Esophagus muscularis mucosa (tissue), 4 donors: ENCODE results near the gene MAPK11. TPM values are rescaled to one million over a fixed set of nuclear protein-coding genes. Genes with fewer than 3 reads are reported as not detected.

Experiments used
- DNase-seq: peaks from one replicate; pipeline ENCODE4 v3.0.0-alpha.2; 2017; ENCODE audit errors: extremely low spot score
- H3K27ac ChIP-seq, 4 donors: fragments of 200-600 bp; sonication (generic); replicated peaks in 1 of 4; 1 replicate in 3 of 4; 2 replicates in 1 of 4; pipeline ENCODE4 v1.5.1; 2016 to 2019; ENCODE audit warnings: mild to moderate bottlenecking in 1 of 4
- H3K27me3 ChIP-seq, 4 donors: fragments of 200-600 bp; sonication (generic); one replicate each; pipeline versions ENCODE4 v1.5.1 to v1.6.0; 2016 to 2019
- H3K36me3 ChIP-seq, 4 donors: fragments of 200-600 bp; sonication (generic); one replicate each; pipeline ENCODE4 v1.5.1; 2016 to 2019
- H3K4me1 ChIP-seq, 4 donors: fragments of 200-600 bp; sonication (generic); one replicate each; pipeline ENCODE4 v1.5.1; 2016 to 2019
- H3K4me3 ChIP-seq, 4 donors: fragments of 200-600 bp; sonication (generic); 1 replicate in 2 of 4; 2 replicates in 2 of 4; pipeline ENCODE4 v1.5.1; 2016 to 2019; ENCODE audit warnings: mild to moderate bottlenecking in 4 of 4, moderate library complexity in 1 of 4
- H3K9me3 ChIP-seq, 4 donors: fragments of 200-600 bp; sonication (generic); 1 replicate in 3 of 4; 2 replicates in 1 of 4; pipeline ENCODE4 v1.5.1; 2016 to 2019
- EP300 ChIP-seq: sonication (generic); formaldehyde crosslinking; IDR thresholded peaks from one replicate; pipeline ENCODE4 v1.6.1; 2017; ENCODE audit warnings: antibody characterized with exemption
- POLR2A ChIP-seq: fragments of 450-650 bp; IDR thresholded peaks from one replicate; pipeline ENCODE4 v1.6.1; 2017; ENCODE audit warnings: antibody characterized with exemption, moderate library complexity, mild to moderate bottlenecking, low read depth
- POLR2AphosphoS5 ChIP-seq, 2 donors: sonication (generic); formaldehyde crosslinking; IDR thresholded peaks; one replicate each; pipeline ENCODE4 v1.6.1; 2017; ENCODE audit warnings: antibody characterized with exemption in 2 of 2
- WGBS: methylation state at CpG from one replicate; pipeline ENCODE4 v1.1.5; 2018; 5-methylcytosine and 5-hydroxymethylcytosine counted together
- intact Hi-C: fragments of 100-400 bp; cut with DNase I; formaldehyde crosslinking; loops from one replicate; pipeline ENCODE4 v1.15.1; 2023
- total RNA-seq, 4 donors: library from RNA; depleted of rRNA; stranded (reverse); fragments of >200 nt; gene quantifications; one replicate each; pipeline versions ENCODE4 v1.1.0 to v1.2.1, GENCODE V29; 2016
- TF ChIP-seq, protein P1 (sequence below), 3 experiments: fragments of 200-600 bp in 2 of 3; fragments of 450-650 bp in 1 of 3; sonication (generic) in 2 of 3; IDR thresholded peaks; one replicate each; pipeline ENCODE4 v1.5.1; 2017 to 2019; ENCODE audit warnings: antibody characterized with exemption in 3 of 3, mild to moderate bottlenecking in 2 of 3, moderate library complexity in 1 of 3

MAPK11 gene
- total RNA-seq, 4 donors from 2014 or later, result 3.7 to 12.5 (median 10.1) TPM

DNA sequence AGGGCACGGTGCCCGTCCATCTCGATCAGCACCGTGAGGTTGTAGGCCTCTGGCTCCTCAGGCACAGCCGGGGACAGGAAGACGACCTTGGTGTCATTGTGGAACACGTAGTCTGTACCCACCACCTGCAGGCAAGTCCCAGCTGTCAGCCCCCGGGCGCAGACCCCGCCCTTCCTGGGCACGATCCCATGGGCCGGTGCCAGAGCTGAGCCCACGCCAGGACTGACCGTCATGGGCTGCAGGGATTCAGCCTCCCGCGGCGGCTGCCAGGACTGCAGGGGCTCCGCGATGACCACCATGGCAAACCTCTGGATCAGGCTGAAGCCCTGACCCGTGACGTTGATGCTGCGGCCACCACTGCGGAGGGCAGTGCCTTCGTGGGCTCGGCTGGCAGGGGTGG is 11.8 kb upstream of the MAPK11 start:
- Histone ChIP-seq H3K4me3 (no peak overlapping the region), H3K36me3 (peaks cover 90 to 96% (median 96%) of the 10 kb centered on the region in 4 donors), H3K4me1 (peaks cover 10 to 13% (median 11%) of the 10 kb centered on the region in 4 donors), H3K27ac (peak overlapping the region in 2 of 4 donors; percentile 18 to 50), H3K9me3 (no peaks in the 10 kb centered on the region), H3K27me3 (no peaks in the 10 kb centered on the region)
- DNase-seq, result no peak
- TF ChIP-seq, protein P1, sequence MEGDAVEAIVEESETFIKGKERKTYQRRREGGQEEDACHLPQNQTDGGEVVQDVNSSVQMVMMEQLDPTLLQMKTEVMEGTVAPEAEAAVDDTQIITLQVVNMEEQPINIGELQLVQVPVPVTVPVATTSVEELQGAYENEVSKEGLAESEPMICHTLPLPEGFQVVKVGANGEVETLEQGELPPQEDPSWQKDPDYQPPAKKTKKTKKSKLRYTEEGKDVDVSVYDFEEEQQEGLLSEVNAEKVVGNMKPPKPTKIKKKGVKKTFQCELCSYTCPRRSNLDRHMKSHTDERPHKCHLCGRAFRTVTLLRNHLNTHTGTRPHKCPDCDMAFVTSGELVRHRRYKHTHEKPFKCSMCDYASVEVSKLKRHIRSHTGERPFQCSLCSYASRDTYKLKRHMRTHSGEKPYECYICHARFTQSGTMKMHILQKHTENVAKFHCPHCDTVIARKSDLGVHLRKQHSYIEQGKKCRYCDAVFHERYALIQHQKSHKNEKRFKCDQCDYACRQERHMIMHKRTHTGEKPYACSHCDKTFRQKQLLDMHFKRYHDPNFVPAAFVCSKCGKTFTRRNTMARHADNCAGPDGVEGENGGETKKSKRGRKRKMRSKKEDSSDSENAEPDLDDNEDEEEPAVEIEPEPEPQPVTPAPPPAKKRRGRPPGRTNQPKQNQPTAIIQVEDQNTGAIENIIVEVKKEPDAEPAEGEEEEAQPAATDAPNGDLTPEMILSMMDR (IDR thresholded peaks at IDR 0.05), result no peak
- TF ChIP-seq POLR2AphosphoS5 (IDR thresholded peaks at IDR 0.05), result no peak
- TF ChIP-seq POLR2A, result no peak
- TF ChIP-seq EP300, result no peak
- intact Hi-C loops, result no loop called here
- WGBS, result 76% methylated on average over 5 of the region's 25 CpGs

DNA sequence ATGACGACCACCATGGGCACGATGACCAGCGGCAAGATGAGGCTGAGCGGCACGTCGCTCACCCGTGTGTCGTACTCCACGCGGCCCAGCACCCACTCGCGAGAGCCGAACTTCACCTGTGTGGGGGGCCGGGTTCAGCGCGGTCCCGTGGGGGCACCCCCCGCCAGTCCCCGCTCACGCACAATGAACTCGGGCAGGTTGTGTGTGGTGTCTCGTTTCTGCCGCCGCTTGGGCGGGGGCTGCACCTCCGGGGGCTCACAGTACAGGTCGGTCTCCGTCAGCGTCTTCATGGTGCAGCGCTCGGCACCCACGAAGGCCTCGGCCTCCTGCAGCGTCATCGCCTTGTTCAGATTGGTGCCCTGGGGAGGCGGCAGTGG is 11.2 kb upstream of the MAPK11 start:
- Histone ChIP-seq H3K9me3 (no peaks in the 10 kb centered on the region), H3K27ac (no peak overlapping the region), H3K4me3 (no peak overlapping the region), H3K27me3 (no peaks in the 10 kb centered on the region), H3K36me3 (peaks cover 87 to 96% (median 96%) of the 10 kb centered on the region in 4 donors), H3K4me1 (peaks cover 10 to 16% (median 12%) of the 10 kb centered on the region in 4 donors)
- 94% methylated on average over 35 of the region's 36 CpGs for WGBS
- intact Hi-C loops, result no loop called here
- no peak for DNase-seq
- TF ChIP-seq POLR2A (no peak), POLR2AphosphoS5 (IDR thresholded peaks at IDR 0.05) (no peak), EP300 (no peak)
- TF ChIP-seq, protein P1 (IDR thresholded peaks at IDR 0.05), result no peak

DNA sequence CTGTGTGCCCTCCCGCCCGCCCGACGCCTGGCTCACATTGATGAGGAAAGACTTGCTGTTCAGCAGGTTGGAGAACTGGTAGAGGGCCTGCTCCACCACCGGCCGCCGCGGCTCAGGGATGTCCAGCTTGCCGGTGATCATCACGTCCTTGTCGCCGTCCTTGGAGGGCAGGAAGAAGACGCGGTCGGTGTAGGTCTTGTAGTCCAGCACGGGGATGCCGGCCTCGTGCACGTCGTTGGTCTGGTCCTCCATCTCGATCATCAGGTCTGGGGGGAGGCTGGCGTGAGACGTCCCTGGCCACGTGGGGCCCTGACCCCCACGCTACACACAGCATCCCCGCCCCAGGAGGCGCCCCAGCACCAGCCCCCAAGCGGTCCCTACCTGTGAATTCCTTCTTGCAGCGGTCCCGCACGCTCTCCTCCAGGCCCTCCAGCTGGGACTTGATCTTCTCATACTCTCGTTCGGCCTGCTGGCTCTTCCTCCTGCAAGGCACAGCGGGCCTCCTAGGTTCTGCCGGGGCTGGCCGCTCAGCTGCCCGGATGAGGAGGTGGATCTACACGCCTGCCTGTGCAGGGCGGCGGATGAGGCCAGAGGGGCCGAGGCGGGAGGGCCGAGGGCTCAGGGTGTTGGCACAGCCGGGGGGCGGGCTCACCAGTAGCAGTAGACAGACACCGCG is 10.7 kb upstream of the MAPK11 start:
- peaks cover 10 to 21% (median 15%) of the 10 kb centered on the region in 4 donors for H3K4me1 ChIP-seq
- WGBS, result 94% methylated on average over 47 of the region's 47 CpGs
- no peak overlapping the region for H3K27ac ChIP-seq
- H3K9me3 ChIP-seq, result no peaks in the 10 kb centered on the region
- peaks cover 82 to 96% (median 96%) of the 10 kb centered on the region in 4 donors for H3K36me3 ChIP-seq
- no peak overlapping the region for H3K4me3 ChIP-seq
- TF ChIP-seq POLR2AphosphoS5 (IDR thresholded peaks at IDR 0.05), result no peak
- TF ChIP-seq EP300, result no peak
- no peak for TF ChIP-seq POLR2A
- TF ChIP-seq, protein P1 (IDR thresholded peaks at IDR 0.05), result no peak
- intact Hi-C loops, result no loop called here
- no peaks in the 10 kb centered on the region for H3K27me3 ChIP-seq
- no peak for DNase-seq

DNA sequence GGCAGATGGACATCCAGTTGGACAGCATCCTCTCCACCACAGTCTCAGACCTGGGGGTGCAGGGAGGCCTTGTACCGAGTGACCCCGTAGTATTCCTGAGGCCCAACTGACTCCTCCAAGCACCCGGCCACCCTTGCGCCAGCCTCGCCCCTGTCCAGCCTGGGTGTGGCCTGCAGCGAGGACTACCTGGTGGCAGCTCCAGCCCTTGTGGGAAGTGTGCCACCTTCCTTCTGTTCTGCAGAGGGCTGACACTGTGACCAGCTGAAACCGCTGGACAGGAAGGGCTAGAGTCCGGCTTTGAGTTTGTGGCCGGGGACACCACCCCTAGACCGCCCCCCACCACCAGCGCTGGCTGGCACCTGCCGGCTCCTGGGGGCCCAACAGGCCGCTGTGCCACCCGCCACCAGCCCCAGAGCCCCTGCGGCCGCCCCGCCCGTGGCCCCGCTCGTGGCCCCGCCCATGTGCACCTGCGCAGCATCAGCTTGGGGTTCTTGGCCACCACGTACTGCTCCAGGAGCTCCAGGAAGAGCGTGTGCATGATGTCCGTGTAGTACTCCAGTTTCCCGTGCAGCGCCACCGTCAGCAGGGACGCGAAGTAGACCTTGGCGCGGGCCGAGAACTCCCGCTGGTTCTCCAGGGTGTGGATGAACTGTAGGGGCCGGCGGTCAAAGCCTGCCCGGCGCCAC is 10.0 kb upstream of the MAPK11 start:
- Histone ChIP-seq H3K9me3 (no peaks in the 10 kb centered on the region), H3K4me3 (no peak overlapping the region), H3K36me3 (peaks cover 84 to 99% (median 99%) of the 10 kb centered on the region in 4 donors), H3K27ac (peak overlapping the region in 1 of 4 donors; percentile 14), H3K27me3 (no peaks in the 10 kb centered on the region), H3K4me1 (peaks cover 11 to 28% (median 17%) of the 10 kb centered on the region in 4 donors)
- WGBS, result 97% methylated on average over 28 of the region's 38 CpGs
- intact Hi-C loops, result no loop called here
- no peak for TF ChIP-seq POLR2A
- TF ChIP-seq, protein P1 (IDR thresholded peaks at IDR 0.05), result no peak
- no peak for DNase-seq
